ENCODE results near the gene CHST3. TPM values are rescaled to one million over a fixed set of nuclear protein-coding genes. Genes with fewer than 3 reads are reported as not detected.

CHST3 gene
- total and polyA plus RNA-seq, 2 experiments from 2014 or later, result 0.94 to 8.3 TPM

- DNase-seq (ENCODE audit: low spot score) (no peak), ATAC-seq (no peak)
- Histone ChIP-seq H3K36me3 (ENCODE audit: insufficient read depth) (peaks cover 7% of the 10 kb centered on the region; the same call in 1 of the 2 replicates), H3K4me3 (no peak overlapping the region), H4K20me1 (replicated peaks; ENCODE audit: insufficient read depth) (no peaks in the 10 kb centered on the region), H3K79me2 (replicated peaks; ENCODE audit: insufficient read depth) (no peaks in the 10 kb centered on the region), H3F3A (replicated peaks; ENCODE audit: low read depth) (no peaks in the 10 kb centered on the region), H3K27ac (ENCODE audit: low read depth) (no peak overlapping the region), H2AFZ (no peak overlapping the region), H3K9me2 (ENCODE audit: insufficient read depth) (no peaks in the 10 kb centered on the region), H3K4me1 (ENCODE audit: insufficient read depth) (no peaks in the 10 kb centered on the region), H3K4me2 (no peak overlapping the region), H3K27me3 (ENCODE audit: insufficient read depth) (no peaks in the 10 kb centered on the region)
- Mint-ChIP-seq H3K27ac (no peak overlapping the region), H3K36me3 (ENCODE audit: low read depth) (peaks cover 19% of the 10 kb centered on the region), H3K4me1 (no peaks in the 10 kb centered on the region), H3K27me3 (ENCODE audit: insufficient read depth, low read depth, poor library complexity) (peaks cover 3% of the 10 kb centered on the region), H3K9me3 (peaks cover 51% of the 10 kb centered on the region), H3K4me3 (no peak overlapping the region)
- TF ChIP-seq EZH2 (IDR thresholded peaks at IDR 0.05; ENCODE audit: low read depth, unreplicated experiment) (no peak), ZNF462 (CRISPR knock-in tag; IDR thresholded peaks at IDR 0.05) (no peak), ZNF331 (CRISPR knock-in tag; IDR thresholded peaks at IDR 0.05; ENCODE audit: low read depth) (no peak), POLR2AphosphoS5 (IDR thresholded peaks at IDR 0.05; ENCODE audit: low read depth) (no peak), ETS1 (IDR thresholded peaks at IDR 0.05) (no peak), CTCF (conservative IDR thresholded peaks at IDR 0.05; ENCODE audit: low read depth in 2 of 2) (no peak), EZH2phosphoT487 (IDR thresholded peaks at IDR 0.05; ENCODE audit: unreplicated experiment) (no peak), JUNB (IDR thresholded peaks at IDR 0.05; ENCODE audit: unreplicated experiment) (no peak), ZNF114 (CRISPR knock-in tag; IDR thresholded peaks at IDR 0.05) (no peak), STAT1 (IDR thresholded peaks at IDR 0.05; ENCODE audit: unreplicated experiment) (no peak), CREB1 (CRISPR knock-in tag; IDR thresholded peaks at IDR 0.05; ENCODE audit: low read depth) (no peak), REST (IDR thresholded peaks at IDR 0.05; ENCODE audit: unreplicated experiment) (no peak), NANOG (IDR thresholded peaks at IDR 0.05; ENCODE audit: borderline replicate concordance) (no peak)
These were observed 17.5 kb upstream of the CHST3 start for GRCh38 chr10:71946700-71947099.

Data from GM23338 (cell line).